Measurements from ENCODE around the gene CLASP1.
A peak's percentile ranks its signal among the peaks of the same experiment; 100 is the strongest.
"Not testable (repeated sequence)": the region's sequence is repeated elsewhere in the genome, so short reads cannot be mapped to it uniquely, and the experiment has no call there.

The CLASP1 gene

DNA sequence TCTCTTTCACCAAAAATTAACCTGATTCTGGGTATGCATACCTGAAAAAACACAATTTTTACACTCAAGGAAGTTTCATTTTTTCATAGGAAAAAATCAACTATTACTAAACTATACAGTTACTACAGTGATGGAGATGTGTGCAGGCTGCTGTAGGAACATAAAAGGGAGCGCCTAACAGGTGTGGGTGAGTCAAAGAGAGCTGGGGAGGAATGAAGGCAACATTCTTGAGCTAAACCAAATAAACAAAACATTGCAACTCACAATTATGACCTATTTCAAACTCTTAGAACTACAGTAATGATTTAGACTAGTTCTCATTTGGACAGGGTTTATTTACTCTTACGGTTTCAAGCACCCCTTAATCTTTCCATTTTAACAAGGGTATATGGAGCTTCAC is 13.4 kb upstream of the CLASP1 start:
- no peak for DNase-seq (ENCODE audit: low read depth)

DNA sequence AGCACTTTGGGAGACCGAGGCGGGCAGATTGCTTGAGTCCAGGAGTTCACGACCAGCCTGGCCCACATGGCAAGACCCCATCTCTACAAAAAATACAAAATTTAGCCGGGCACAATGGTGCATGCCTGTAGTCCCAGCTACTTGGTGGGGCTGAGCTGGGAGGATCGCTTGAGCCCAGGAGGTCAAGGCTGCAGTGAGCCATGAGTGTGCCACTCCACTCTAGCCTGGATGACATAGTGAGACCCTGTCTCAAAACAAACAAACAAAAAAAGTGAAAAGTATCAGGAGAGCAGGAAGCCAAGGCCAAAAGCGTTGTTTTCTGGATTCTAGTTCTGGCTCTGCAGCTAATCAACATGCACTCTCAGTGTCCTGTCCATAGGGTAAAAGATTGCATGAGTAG is 10.7 kb upstream of the CLASP1 start:
- DNase-seq (ENCODE audit: low read depth): no peak

DNA sequence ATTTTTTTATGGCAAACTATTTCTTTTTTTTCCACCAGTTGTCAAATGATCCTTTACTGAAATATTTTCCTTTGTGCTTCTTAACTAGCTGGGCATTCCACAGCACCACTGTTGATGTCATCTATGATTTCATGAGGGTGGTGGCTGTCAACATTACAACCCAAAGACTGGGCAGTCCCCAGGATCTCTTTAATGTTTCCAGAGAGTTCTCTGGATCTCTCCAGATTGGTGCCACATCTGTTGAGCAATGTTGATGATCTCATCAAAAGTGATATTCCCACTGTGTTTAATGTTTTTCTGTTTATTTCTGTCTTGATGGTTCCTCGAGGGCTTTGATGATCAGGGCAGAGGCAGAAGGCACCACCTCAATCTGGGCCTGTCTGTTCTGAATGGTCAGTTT is 9.1 kb upstream of the CLASP1 start:
- DNase-seq (ENCODE audit: low read depth): not testable (repeated sequence)

DNA sequence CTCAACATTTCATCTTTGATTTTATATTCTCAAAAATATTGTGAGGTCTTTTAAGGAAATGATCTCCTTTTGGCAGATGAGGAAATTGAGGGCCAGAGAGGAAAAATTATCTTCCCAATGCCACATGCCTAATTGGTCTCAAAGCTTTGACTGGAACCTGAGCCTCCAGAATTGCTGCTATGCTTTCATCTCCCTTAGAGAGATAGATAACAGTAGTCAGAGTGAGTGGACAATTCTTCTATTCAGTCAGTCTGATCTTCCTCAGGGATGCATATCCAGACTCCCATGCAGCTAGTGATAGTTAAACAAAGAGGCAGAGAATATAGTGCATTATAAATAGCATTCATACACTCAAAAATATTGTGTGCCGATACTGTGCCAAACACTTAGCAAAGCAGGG is 3.8 kb upstream of the CLASP1 start:
- DNase-seq (ENCODE audit: low read depth): no peak

DNA sequence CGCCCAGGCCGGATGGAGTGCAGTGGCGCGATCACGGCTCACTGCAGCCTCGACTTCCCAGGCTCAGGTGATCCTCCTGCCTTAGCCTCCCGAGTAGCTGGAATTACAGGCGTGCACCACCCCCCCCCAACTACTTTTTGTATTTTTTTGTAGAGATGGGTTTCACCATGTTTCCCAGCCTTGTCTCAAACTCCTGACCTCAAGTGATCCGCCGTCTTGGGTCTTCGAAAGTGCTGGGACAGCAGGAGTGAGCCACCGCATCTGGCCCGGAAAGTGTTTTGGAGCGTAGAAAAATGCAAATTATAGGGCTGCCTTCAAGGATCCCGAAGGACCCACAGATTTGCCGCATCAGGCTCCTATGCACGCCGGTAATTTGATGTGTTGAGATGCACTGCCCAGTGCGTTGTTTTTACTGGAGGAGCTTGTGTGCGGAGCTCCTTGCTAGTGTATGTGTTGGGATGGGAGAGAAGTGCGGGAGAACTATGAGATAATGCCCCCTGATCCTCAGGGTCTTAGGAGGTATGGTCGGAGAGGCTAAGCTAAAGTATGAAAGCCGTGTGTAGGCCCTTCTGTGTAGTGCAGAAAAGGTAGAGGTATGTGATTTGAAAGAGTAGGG is 1.2 kb upstream of the CLASP1 start:
- DNase-seq (ENCODE audit: low read depth): peak; percentile 13

DNA sequence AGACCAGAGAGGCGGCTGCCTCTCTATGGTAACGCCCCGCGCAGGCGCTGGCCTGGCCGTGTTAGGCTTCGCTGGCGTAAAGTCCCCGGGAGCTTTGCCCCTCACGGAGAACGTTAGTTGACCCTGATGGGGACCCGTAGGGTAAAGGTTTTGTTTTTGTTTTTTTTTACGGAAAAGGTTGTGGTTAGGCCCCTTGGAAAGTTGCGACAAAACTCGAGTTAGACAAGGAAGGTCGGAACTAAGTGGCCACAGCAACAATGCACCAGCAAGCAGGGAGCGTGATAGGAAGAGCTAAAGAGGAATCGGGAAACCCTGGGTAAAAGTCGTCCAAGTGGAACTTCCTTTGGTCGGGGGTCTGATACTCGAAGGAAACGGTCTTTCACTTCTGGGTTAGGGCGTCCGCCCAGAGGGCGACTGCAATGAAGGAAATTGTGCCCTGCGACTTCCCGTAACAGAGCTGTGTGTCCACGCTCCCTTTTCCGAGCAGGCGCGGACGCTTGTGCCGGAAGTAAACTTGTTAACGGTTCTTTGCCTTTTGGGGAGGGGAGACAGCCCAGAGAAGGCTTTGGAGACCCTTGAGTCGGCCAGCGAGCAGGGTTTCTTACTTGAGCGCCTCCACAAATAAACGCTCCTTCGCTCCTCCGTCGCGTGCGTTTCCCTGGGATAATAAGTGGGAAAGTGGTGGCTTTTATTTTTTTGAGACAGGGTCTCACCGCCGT is 493 bp upstream of the CLASP1 start:
- DNase-seq (ENCODE audit: low read depth): peak; percentile 93

GRCh38 chr2:121648206-121649148 is 785 bp downstream of the CLASP1 start:
- DNase-seq (ENCODE audit: low read depth): peak; percentile 46

- no peak for DNase-seq (ENCODE audit: low read depth)
Observed at GRCh38 chr2:121647396-121647795, 1.9 kb downstream of the CLASP1 start.

DNA sequence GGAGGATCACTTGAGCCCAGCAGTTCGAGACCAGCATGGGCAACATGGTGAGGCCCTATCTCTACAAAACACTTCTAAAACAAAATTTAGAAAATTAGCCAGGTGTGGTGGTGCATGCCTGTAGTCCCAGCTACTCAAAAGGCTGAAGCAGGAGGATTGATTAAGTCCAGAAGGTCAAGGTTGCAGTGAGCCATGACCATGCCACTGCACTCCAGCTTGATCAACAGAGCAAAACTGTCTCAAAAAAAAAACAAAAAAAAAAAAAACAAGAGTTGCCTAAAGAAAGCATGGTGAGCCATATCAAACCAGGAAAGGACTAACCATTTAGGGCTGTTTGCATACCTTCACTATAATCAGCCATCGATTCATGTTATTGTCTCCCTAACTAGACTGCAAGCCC is 4.5 kb downstream of the CLASP1 start:
- DNase-seq (ENCODE audit: low read depth): no peak

DNA sequence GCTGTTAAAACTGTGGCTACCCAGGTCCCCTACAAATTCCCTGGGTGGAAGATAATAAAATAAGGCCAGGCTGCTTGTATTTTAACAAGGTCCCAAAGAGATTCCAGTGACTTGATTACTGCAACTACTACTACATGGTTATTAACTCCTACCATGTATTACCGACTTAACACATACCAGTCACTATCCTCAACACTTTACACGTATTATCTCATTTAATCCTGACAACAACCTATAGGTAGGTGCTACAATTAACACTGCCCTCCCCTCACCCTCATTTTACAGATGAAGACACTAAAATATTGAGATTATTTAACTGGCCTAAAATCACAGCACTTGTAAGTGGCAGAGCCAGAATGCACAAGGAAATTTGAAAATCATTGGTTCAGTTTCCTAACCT is 5.4 kb downstream of the CLASP1 start:
- DNase-seq (ENCODE audit: low read depth): no peak

DNA sequence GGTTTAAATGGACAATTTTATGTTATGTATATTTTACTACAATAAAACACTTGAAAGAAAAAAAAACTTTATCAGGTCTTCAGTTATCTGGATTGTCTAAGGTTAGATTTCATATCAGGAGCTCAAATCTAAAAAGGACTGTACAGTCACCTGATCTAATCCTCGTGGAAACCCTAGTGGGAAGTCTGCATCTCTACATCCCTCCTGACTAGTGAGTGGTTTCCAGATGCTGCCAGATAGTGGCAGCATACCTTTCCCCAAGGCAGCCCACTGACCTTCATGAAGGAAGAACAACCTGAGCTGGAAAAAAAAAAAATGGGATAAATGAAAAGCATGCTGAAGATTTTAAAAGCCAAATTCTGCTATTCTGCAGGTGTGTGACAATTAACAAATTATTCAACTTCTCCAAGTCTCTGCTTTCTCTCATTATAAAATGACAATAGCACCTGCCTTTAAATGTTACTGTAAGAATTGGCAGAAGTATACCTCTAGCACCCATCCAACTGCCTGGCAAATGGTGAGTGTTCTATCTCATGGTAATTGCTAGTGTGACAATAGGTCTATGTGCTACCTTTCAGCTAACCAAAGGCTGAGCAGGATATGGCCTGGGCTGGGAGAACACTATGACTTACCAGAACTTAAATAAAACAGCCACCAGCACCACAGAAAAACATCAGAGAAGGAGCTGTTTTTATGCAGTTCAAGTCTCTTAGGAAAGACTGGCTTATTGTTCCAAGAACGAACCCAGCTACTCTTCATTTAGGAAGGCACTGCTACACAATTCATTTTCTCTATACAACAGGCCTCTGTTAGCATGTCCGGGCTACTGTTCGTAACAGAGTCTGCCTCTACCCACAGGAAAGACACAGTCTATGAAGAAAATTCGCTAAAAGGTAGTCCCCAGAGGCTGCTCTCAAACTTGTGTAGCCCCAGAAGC is 8.6 kb downstream of the CLASP1 start:
- DNase-seq (ENCODE audit: low read depth): no peak

GRCh38 chr2:121639846-121640245 is 9.4 kb downstream of the CLASP1 start:
- DNase-seq (ENCODE audit: low read depth): not testable (repeated sequence)

GRCh38 chr2:121638333-121638732 is 10.9 kb downstream of the CLASP1 start:
- no peak for DNase-seq (ENCODE audit: low read depth)

- DNase-seq (ENCODE audit: low read depth): no peak
Observed at GRCh38 chr2:121635371-121635770, 13.9 kb downstream of the CLASP1 start.

- peak; percentile 44 for DNase-seq (ENCODE audit: low read depth)
Observed at GRCh38 chr2:121634354-121635307, 14.6 kb downstream of the CLASP1 start.

GRCh38 chr2:121633463-121633862 is 15.8 kb downstream of the CLASP1 start:
- DNase-seq (ENCODE audit: low read depth): no peak

- no peak for DNase-seq (ENCODE audit: low read depth)
Observed at GRCh38 chr2:121627525-121628050, 21.7 kb downstream of the CLASP1 start.

- DNase-seq (ENCODE audit: low read depth): no peak
Observed at GRCh38 chr2:121626777-121627524, 22.3 kb downstream of the CLASP1 start.

DNA sequence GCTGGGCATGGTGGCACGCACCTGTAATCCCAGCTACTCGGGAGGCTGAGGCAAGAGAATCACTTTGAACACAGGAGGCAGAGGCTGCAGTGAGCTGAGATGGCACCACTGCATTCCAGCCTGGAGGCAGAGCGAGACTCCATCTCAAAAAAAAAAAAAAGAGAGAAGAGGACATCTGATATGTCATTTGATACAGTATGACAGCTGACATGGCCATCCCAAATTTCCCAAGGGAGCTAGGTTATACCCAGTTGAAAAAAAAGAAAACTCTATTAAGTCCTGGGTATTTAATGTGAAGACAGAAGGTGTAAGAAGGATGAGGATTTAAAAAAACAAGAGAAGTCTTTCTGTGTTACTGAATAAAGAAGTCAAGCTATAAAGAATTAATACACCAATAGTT is 23.3 kb downstream of the CLASP1 start:
- DNase-seq (ENCODE audit: low read depth): no peak

Measured in HS-5 (cell line).